HG03469 (cell line): ENCODE results near the gene FIBIN.
"Not testable (repeated sequence)": the region's sequence is repeated elsewhere in the genome, so short reads cannot be mapped to it uniquely, and the experiment has no call there.

ENCODE experiments used
- ATAC-seq: cut with Tn5 transposase; IDR thresholded peaks from one replicate; pipeline ENCODE4 v1.9.1; 2021; ENCODE audit warnings: mild to moderate bottlenecking, moderate library complexity, moderate number of reproducible peaks; ENCODE audit not compliant: unreplicated experiment

FIBIN gene

DNA sequence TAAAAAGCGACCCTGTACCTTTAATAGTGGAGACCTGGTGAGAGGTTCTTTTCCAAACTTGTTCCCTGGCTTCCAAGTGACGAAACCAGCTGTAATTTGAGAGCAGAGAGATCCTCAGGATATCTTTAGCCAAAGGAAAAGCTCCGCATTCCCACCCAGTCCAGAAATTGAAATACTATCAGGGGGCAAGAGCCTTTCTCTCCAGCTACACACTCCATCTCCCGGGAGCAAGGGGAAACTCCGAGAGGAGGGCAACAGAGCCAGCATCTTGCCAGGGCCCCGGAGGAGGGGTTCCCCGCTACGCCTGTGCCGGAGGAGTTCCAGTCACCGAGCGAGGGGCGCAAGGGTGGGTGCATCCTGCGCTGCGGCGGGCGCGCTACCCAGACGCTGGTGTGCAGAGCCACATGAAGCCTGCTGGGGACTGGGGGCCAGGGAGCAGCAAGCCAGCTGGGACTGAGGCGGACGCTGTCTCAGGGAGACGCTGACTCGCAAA, at the start of gene FIBIN:
Gene FIBIN (plus strand): TSS at position 148 of the 493 bp plus-strand sequence. CDS start 415 bp downstream, outside the sequence.
- ATAC-seq, result no peak

DNA sequence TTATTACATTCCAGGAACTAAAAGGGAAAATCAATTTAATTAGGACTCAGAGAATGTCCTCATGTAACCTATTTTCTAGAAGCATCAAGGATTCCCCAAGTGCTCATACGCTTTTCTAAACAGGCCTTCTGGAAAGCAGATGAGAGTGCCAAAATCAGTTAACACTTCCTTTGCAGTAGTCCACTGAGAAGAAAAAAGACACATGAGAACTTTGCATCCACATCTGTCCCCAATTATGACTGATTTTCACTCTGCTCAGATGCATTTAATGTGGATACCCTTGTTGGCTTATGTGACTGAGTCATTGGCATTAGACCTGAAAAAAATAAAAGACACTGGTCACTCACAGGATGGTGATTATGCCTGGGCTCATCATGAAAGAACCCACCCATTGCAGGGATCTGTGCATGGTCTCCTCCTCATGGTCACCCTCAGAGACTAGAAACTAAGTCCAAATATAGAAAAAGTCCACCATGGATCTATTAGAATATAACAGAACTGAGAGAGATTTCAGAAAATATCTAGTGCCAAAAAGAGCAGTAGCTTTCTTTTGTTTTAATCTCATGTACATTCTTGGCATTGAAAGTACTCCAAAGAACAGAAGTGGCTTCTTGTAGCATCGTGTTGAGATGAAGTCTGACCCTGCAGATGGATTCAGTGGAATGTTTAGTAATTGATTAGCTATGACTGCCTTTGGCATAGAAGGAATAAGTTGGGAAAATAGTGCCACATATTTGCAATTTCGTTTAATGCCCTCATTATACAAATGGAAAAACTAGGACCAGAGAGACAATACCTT, 48.8 kb upstream of the FIBIN start:
- no peak for ATAC-seq

DNA sequence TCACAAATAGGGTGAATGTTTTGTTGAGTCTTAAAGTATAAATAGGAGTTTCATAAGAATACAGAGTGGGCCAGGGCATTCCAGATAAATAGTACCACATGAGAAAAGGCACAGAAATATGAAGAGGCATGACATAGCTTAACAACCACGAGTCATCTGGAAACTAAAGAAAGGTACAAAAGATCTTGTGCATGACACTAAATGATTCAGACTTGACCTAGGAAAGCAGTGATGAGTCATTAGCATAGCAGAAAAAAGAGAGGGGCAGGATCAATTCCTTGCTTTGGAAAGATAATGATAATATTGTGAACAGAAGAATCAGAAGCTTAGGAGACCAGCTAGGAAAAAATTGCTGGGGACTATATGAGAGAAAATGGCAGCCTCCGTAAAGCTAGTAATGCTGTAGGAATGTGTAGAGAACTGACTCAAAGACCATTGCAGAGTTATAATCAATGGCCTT, 47.6 kb upstream of the FIBIN start:
- no peak for ATAC-seq

DNA sequence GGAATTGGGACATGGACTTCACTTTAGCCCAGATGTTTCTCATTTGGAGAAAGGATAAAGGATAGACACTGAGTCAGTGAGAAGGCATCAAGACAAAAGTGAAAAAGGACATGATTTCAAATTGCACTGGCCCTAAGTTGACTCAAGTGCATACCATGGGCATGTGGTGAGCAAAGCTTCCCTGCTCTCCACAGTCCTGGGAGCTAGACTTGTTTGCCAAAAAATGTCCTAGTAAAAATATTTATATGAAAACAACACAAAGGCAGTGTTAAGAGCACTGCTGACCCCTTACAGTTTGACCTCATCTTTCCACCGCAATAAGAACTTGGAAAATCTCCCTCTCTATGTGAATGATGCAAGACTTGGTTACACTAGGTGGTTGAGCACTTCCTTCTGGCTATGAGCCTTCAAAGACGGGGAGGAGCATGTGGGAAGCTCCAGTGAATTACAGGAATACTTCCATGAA, 46.5 kb upstream of the FIBIN start:
- no peak for ATAC-seq

DNA sequence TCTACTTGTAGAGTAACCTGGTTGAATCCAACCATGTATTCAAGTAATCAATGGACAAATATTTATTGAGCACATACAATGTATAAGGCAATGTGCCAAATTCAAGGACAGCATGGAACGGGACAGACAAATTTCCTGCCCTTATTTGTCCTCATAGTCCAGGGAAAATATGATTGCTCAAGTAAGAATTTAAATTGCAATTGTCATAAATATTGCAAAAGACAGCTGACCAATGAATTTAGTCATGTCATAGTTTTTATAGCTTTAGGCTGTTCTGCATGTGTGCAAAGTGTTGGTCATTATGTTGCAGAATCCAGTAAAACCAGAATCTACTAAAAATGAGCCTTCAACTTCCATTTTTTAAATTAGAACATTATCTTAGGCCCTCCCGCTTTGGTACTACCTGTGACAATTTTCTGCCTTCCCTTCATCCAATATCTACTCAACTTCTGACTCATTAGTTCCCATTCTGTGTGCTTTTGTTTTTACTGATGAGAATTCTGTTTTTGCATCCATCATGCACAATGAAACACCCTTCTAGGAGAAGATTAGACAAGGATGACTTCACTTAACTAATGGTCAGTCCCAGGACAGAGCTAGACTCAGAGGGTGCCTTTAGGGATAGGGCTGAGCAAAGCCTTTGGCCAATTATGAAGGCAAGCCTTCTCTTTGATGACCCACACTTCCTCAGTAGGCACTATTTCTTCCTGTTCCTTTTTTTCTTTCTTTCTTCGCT, 45.8 kb upstream of the FIBIN start:
- ATAC-seq, result no peak

DNA sequence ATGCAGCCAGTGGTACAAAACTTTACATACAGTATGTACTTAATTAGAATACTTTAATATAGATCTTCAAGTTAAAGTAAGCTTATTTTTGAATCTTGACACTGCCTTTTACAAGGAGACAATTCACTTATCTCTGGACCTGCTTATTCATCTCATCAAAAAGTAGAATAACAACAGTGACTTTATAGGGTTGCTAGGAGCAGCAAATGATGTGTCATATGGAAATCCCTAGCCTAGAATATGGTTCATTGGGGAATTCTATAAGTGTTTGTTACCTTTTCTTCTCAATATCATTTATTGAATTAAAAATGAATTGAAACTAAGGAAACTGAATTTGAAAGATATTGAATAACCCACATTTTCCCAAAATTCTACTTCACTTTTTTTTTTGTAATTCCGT, 45.0 kb upstream of the FIBIN start:
- ATAC-seq, result no peak

DNA sequence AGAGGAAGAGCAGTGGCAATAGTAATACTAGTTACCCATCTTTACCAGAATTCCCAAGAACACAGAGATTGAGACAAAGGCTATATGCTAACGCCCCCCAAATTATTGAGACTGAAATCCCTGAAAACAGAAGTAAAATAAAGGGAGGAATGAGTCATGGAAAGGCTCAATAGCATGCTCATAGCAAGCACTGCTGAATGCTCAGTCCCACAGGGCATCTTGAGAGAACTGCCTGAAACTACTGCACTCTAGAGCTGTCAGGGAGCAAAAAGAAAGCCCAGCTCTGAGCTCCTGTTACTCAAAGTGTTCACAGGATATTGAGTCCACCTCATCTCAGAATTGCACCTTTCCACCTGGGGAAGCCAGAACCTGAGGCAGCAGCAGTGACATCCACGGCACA, 44.1 kb upstream of the FIBIN start:
- ATAC-seq, result no peak

DNA sequence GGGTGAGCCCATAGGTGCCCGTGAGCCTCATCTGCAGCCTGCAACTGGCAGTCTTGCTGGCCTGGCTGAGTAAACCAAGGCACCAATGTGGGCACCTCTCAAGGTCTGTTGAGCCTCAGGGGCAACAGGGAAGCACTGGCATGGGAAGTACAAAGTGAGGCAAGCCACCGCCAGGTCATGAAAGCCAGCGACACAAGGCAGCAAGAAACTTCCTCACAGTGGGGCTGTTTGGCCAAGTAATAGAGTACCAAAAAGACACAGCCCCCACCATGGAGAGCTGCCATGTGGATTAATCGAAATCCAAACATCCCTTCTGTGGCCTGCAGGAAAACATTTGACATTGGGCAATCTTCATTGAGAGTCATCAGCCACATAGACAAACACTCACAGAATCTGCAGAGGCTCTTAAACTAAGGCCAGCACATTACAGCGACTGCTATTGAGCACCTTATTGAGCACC, 43.6 kb upstream of the FIBIN start:
- ATAC-seq, result no peak

DNA sequence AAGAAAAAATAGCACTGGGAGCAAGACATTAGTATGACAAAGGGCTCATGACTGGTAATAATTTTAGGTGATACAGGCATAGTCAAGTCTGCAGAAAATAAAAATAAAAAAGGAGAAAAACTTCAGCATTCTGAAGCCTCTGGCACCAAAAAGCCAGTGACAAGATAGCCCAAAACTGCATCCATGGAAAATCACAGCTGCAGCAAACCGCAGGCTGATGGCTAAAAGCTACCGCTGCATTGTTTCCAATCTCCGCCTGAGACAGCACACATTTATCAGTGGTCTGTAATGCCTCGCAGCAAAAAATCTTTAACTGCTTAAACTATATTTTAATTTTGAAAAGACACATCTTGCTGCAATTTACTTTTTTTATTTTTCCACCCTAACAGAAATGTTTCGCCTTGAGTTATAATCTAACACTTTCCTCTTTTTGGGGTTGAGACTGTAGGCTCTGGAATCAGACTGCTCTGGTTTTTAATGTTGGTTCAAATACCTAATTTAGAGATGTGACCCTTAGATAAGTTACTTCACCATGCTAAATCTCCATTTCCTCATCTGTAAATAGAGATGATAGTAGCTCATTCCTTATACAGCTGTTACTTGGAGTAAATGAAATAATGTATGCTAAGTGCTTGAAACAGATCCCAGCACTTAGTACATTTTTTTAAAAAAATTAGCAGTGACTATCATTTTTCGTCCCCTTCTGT, 42.0 kb upstream of the FIBIN start:
- ATAC-seq, result no peak

DNA sequence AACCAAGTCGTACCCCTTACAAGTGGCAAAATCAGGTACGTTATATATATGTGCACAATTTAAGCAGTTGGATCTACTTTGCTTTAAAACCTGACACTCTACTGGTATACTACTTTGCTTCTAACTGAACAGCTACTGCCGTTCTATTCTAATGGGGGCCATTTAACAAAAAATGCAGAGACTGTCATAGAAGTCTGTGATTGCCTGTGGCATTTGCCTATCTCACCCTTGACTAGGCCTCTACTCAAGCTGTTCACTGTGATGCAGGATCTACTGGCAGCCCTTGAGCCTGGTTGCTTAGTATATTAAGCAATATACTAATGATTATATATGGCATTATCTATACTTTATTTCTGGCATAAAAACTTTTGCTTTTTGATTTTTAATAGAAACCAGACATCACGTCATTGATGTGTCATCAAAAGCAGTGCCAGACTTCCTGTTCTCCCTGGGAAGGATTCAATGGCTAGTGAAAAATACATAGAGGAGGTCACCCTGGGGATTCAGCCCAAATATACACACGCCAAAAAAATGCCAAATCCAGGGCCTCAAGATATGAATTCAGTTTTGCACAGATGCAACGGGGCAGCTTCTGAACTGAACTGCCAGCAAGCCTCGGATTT, 40.0 kb upstream of the FIBIN start:
- no peak for ATAC-seq

DNA sequence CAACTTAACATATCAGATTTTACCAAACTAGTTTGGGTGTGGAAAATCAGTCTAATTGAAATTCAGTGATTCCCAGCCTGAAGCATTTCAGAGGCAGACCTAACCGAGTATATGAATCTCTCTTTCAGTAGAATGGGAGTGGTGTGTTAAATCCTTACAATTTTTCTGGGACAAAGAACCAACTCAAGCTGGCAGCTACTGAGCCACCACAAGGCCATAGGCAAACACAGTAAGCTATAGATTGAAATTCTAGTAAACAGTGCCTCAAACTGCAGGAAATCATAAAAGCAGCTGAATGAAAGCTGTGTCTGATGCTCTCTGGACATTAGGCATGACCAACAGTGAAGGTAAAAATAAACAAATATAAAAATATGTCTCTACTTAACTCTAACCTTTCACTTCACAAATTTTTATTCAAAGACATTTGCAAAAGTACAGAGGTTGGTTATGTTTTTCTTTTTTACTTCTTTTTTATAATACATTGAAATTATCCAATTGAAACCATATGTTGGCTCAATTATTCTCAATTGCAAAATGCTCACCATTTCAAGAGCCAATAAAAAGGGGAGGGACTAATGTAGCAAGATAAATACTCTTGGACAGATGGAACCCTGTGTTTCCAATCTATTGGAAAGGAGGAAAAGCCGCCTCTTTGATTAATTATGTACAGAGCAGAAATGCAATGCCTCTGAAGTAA, 35.8 kb upstream of the FIBIN start:
- no peak for ATAC-seq

DNA sequence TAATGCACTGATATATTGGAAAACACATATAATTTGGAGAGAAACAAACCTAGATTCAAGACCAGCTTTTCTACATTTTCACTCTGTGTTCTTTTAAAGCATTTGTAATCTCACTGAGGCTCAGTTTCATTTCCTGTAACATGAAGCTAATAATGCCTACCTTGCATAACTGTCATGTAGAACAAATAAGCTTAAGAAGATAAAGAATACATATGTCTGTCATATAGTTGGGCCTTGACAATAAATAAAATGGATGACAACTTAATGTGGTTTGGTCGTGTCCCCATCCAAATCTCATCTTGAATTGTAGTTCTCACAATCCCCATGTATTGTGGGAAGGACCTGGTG, 35.2 kb upstream of the FIBIN start:
- no peak for ATAC-seq

DNA sequence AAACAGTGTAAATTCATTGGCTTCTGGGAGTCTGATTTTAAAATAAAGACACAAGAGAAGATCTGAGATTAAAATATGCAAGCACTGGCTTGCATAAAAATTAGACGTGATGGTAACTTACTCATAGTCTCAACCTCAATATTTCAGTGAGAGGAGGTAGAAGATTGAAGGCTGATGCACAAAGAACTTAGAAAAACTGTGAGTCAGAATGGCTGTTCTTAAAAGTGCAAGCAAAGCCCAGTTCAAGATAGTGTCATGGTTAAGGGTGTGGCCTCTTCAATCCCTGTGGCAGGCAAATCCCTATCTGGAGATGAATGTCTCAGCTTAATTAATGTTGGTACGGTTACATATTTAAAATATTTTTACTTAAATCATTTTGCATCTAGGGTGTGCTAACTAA, 33.6 kb upstream of the FIBIN start:
- no peak for ATAC-seq

DNA sequence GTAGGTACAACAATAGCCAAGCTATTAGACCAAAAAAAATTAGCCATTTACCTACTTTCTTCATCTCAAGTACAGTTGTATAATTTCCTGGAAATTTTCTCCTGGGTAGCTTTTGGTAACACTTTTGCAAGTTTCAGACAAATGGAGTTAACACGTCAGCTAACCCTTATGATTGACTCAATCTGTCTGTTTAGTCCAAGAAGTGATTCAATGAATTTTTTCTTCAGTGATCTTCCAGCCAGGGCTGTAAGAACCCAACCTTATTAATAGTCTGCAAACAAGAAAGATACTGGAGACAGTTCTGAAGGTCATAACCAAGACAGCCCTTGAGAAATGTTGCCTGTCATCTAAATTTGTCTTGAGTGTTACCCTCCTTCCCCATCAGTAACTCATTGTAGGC, 30.1 kb upstream of the FIBIN start:
- ATAC-seq, result no peak

DNA sequence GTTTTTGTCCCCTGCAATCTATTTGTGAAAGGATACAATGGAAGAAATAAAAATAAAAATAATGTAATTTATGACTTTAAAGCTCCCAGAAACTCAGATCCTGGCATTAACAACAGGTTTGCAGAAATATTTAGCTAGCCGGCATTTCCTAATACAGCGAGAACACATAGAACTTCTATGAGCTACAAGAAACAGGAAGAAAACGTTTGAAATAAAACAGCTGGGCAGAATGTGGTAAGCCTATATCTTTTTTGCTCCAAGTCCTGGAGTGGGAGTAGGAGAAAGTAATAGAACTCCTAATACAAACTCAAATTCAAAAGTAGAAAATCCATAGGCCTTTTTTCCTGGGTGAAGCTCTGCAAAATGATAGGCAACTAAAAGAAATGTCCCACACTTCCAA, 29.6 kb upstream of the FIBIN start:
- no peak for ATAC-seq

DNA sequence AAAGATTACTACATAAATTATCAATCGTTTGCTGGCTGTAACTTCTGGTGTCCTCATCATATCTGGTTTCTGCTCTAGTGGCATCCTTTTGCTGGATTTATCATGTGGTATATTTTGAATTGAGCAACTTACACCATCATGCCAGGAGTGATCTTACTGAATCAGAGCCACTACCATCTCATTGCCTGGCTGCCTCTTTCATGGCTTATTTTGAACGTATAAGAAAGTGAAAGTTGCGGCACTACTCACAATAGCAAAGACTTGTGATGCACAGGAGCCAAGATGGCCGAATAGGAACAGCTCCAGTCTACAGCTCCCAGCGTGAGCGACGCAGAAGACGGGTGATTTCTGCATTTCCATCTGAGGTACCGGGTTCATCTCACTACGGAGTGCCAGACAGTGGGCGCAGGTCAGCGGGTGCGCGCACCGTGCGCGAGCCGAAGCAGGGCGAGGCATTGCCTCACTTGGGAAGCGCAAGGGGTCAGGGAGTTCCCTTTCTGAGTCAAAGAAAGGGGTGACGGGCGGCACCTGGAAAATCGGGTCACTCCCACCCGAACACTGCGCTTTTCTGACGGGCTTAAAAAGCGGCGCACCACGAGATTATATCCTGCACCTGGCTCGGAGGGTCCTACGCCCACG, 28.9 kb upstream of the FIBIN start:
- ATAC-seq, result not testable (repeated sequence)

DNA sequence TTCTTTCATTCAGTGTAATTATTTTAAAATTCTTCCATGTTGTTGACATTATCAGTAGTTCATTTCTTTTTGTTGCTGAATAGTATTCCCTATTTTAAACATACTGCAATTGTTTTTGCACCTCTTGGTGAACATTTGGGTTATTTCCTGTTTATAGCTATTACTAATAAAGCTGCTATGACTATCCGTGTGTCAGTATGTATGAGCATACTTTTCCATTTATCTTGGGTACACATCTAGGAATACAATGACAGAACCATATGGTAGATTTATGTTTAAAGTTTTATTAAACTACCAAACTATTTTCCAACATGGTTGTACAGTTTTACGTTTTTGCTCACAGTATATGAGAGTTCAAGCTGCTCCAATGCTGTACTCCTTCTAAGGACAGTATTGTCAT, 22.0 kb upstream of the FIBIN start:
- ATAC-seq, result no peak

DNA sequence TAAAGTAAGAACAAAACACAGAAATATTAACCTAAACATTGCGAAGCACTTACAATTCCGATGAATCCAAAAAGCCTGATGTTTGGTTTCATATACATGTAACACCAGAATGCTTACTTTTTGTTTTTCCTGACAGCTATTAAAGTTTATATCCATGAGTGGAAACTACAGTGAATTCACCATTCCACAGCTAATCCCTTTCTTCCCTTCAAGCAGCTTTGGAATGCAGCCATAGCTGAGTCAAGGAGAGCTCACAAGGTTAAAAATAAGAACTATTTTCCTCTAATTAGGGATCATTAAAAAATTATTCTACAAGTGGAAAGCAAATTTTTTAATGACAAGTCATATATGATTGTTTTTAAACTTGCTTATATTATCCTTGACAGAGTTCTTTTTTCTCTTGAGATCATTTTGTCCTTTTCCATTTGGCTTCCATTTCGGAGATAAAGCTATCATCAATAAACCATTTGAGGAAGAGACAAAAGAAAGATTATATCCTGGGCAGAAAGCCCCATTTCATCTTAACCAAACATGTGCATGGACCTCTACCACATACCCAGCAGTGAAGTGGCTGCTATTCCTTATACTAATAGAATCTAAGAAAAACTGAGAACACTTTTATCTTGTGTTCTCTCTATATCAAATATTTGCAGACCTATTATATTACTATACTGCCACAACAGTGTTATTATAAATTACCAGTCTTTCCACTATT, 19.7 kb upstream of the FIBIN start:
- ATAC-seq, result no peak

DNA sequence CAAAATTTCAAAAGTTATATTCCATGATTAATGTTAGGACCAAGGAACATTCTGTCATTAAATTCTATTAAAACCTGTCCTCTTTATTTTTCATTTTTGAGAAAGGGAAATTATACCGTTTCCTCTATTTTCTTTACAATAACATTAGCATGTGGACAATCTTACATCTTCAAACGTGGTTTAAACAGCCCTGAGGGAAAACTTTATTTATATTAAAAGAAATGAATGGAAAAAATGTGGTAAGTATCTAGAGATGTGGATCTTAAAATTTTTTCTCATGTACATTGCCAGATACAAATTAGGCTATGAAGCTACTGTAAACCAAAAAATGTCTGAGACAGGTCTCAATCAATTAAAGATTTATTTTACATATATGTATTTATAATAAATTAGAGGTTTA, 18.9 kb upstream of the FIBIN start:
- no peak for ATAC-seq
